ENCODE measurements around the gene ARVCF. TPM values are rescaled to one million over a fixed set of nuclear protein-coding genes. Genes with fewer than 3 reads are reported as not detected.
A peak's percentile ranks its signal among the peaks of the same experiment; 100 is the strongest.

Gene ARVCF
- total and polyA plus RNA-seq, 2 experiments from 2014 or later: 15.6 to 122 TPM

DNA sequence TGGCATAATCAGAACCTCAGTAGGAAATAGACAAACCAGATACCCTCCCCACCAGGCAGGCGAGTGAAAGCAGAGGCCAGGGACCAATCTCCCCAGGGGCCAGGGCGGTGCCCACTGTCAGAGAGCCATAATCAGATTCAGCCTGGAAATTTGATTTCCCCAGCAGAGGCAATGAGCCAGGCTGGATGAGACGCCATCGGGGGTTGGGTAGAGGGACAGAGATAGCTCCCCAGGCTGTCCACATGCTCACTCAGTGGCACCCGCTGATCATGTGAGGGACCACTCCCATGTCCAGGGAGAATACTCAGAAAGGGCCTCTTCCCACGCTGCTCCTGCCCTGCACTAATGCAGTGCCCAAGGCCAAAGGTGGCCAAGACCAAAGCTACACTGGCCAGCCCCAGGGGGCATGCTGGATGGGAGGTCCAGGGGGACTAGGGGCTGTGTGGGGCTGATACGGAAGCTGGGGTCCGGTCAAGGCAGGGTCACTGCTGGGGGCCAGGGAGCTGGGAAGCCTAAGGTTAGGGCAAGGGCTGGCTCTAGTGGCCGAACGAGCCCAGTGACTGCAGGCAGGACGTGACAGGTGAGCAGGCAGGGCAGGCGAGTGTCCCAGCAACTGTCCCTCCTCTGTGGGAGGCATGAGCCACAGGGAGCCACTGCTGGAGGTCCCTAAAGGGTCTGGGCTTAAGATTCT lies 19.8 kb downstream of the ARVCF start:
- no peak for ATAC-seq
- H3K4me3 ChIP-seq: no peak overlapping the region
- Mint-ChIP-seq H3K9me3 (no peaks in the 10 kb centered on the region), H3K4me1 (peaks cover 28% of the 10 kb centered on the region), H3K36me3 (ENCODE audit: low read depth) (no peaks in the 10 kb centered on the region), H3K4me3 (no peak overlapping the region), H3K27ac (0 out of 2 replicates have a peak overlapping the region, but pooled peaks have one; percentile 70), H3K27me3 (ENCODE audit: insufficient read depth, low read depth, poor library complexity) (peaks cover 9% of the 10 kb centered on the region)
- H3K4me2 ChIP-seq: no peak overlapping the region
- H3K27me3 ChIP-seq (ENCODE audit: insufficient read depth): no peaks in the 10 kb centered on the region
- H3K9me2 ChIP-seq (ENCODE audit: insufficient read depth): no peaks in the 10 kb centered on the region
- no peaks in the 10 kb centered on the region for H4K20me1 ChIP-seq (replicated peaks; ENCODE audit: insufficient read depth)
- no peaks in the 10 kb centered on the region for H3K79me2 ChIP-seq (replicated peaks; ENCODE audit: insufficient read depth)
- no peak for DNase-seq (ENCODE audit: low spot score)
- no peaks in the 10 kb centered on the region for H3K36me3 ChIP-seq (ENCODE audit: insufficient read depth)
- H3K27ac ChIP-seq (ENCODE audit: low read depth): no peak overlapping the region
- no peaks in the 10 kb centered on the region for H3F3A ChIP-seq (replicated peaks; ENCODE audit: low read depth)
- peaks cover 17% of the 10 kb centered on the region for H3K4me1 ChIP-seq (ENCODE audit: insufficient read depth)
- H2AFZ ChIP-seq: no peak overlapping the region
- no peak for TF ChIP-seq CREB1 (CRISPR knock-in tag; IDR thresholded peaks at IDR 0.05; ENCODE audit: low read depth)
- TF ChIP-seq, protein P1, sequence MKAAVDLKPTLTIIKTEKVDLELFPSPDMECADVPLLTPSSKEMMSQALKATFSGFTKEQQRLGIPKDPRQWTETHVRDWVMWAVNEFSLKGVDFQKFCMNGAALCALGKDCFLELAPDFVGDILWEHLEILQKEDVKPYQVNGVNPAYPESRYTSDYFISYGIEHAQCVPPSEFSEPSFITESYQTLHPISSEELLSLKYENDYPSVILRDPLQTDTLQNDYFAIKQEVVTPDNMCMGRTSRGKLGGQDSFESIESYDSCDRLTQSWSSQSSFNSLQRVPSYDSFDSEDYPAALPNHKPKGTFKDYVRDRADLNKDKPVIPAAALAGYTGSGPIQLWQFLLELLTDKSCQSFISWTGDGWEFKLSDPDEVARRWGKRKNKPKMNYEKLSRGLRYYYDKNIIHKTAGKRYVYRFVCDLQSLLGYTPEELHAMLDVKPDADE (IDR thresholded peaks at IDR 0.05): no peak
- no peak for TF ChIP-seq STAT1 (IDR thresholded peaks at IDR 0.05; ENCODE audit: unreplicated experiment)
- TF ChIP-seq POLR2AphosphoS5 (IDR thresholded peaks at IDR 0.05; ENCODE audit: low read depth): no peak
- no peak for TF ChIP-seq EZH2phosphoT487 (IDR thresholded peaks at IDR 0.05; ENCODE audit: unreplicated experiment)
- no peak for TF ChIP-seq ZNF331 (CRISPR knock-in tag; IDR thresholded peaks at IDR 0.05; ENCODE audit: low read depth)
- no peak for TF ChIP-seq NANOG (IDR thresholded peaks at IDR 0.05; ENCODE audit: borderline replicate concordance)
- TF ChIP-seq JUNB (IDR thresholded peaks at IDR 0.05; ENCODE audit: unreplicated experiment): no peak
- no peak for TF ChIP-seq ZNF114 (CRISPR knock-in tag; IDR thresholded peaks at IDR 0.05)
- TF ChIP-seq, protein P2, sequence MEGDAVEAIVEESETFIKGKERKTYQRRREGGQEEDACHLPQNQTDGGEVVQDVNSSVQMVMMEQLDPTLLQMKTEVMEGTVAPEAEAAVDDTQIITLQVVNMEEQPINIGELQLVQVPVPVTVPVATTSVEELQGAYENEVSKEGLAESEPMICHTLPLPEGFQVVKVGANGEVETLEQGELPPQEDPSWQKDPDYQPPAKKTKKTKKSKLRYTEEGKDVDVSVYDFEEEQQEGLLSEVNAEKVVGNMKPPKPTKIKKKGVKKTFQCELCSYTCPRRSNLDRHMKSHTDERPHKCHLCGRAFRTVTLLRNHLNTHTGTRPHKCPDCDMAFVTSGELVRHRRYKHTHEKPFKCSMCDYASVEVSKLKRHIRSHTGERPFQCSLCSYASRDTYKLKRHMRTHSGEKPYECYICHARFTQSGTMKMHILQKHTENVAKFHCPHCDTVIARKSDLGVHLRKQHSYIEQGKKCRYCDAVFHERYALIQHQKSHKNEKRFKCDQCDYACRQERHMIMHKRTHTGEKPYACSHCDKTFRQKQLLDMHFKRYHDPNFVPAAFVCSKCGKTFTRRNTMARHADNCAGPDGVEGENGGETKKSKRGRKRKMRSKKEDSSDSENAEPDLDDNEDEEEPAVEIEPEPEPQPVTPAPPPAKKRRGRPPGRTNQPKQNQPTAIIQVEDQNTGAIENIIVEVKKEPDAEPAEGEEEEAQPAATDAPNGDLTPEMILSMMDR (conservative IDR thresholded peaks at IDR 0.05; ENCODE audit: low read depth in 2 of 2): no peak
- TF ChIP-seq, protein P3, sequence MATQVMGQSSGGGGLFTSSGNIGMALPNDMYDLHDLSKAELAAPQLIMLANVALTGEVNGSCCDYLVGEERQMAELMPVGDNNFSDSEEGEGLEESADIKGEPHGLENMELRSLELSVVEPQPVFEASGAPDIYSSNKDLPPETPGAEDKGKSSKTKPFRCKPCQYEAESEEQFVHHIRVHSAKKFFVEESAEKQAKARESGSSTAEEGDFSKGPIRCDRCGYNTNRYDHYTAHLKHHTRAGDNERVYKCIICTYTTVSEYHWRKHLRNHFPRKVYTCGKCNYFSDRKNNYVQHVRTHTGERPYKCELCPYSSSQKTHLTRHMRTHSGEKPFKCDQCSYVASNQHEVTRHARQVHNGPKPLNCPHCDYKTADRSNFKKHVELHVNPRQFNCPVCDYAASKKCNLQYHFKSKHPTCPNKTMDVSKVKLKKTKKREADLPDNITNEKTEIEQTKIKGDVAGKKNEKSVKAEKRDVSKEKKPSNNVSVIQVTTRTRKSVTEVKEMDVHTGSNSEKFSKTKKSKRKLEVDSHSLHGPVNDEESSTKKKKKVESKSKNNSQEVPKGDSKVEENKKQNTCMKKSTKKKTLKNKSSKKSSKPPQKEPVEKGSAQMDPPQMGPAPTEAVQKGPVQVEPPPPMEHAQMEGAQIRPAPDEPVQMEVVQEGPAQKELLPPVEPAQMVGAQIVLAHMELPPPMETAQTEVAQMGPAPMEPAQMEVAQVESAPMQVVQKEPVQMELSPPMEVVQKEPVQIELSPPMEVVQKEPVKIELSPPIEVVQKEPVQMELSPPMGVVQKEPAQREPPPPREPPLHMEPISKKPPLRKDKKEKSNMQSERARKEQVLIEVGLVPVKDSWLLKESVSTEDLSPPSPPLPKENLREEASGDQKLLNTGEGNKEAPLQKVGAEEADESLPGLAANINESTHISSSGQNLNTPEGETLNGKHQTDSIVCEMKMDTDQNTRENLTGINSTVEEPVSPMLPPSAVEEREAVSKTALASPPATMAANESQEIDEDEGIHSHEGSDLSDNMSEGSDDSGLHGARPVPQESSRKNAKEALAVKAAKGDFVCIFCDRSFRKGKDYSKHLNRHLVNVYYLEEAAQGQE (IDR thresholded peaks at IDR 0.05; ENCODE audit: unreplicated experiment): no peak
- TF ChIP-seq EZH2 (IDR thresholded peaks at IDR 0.05; ENCODE audit: low read depth, unreplicated experiment): no peak
- TF ChIP-seq, protein P4, sequence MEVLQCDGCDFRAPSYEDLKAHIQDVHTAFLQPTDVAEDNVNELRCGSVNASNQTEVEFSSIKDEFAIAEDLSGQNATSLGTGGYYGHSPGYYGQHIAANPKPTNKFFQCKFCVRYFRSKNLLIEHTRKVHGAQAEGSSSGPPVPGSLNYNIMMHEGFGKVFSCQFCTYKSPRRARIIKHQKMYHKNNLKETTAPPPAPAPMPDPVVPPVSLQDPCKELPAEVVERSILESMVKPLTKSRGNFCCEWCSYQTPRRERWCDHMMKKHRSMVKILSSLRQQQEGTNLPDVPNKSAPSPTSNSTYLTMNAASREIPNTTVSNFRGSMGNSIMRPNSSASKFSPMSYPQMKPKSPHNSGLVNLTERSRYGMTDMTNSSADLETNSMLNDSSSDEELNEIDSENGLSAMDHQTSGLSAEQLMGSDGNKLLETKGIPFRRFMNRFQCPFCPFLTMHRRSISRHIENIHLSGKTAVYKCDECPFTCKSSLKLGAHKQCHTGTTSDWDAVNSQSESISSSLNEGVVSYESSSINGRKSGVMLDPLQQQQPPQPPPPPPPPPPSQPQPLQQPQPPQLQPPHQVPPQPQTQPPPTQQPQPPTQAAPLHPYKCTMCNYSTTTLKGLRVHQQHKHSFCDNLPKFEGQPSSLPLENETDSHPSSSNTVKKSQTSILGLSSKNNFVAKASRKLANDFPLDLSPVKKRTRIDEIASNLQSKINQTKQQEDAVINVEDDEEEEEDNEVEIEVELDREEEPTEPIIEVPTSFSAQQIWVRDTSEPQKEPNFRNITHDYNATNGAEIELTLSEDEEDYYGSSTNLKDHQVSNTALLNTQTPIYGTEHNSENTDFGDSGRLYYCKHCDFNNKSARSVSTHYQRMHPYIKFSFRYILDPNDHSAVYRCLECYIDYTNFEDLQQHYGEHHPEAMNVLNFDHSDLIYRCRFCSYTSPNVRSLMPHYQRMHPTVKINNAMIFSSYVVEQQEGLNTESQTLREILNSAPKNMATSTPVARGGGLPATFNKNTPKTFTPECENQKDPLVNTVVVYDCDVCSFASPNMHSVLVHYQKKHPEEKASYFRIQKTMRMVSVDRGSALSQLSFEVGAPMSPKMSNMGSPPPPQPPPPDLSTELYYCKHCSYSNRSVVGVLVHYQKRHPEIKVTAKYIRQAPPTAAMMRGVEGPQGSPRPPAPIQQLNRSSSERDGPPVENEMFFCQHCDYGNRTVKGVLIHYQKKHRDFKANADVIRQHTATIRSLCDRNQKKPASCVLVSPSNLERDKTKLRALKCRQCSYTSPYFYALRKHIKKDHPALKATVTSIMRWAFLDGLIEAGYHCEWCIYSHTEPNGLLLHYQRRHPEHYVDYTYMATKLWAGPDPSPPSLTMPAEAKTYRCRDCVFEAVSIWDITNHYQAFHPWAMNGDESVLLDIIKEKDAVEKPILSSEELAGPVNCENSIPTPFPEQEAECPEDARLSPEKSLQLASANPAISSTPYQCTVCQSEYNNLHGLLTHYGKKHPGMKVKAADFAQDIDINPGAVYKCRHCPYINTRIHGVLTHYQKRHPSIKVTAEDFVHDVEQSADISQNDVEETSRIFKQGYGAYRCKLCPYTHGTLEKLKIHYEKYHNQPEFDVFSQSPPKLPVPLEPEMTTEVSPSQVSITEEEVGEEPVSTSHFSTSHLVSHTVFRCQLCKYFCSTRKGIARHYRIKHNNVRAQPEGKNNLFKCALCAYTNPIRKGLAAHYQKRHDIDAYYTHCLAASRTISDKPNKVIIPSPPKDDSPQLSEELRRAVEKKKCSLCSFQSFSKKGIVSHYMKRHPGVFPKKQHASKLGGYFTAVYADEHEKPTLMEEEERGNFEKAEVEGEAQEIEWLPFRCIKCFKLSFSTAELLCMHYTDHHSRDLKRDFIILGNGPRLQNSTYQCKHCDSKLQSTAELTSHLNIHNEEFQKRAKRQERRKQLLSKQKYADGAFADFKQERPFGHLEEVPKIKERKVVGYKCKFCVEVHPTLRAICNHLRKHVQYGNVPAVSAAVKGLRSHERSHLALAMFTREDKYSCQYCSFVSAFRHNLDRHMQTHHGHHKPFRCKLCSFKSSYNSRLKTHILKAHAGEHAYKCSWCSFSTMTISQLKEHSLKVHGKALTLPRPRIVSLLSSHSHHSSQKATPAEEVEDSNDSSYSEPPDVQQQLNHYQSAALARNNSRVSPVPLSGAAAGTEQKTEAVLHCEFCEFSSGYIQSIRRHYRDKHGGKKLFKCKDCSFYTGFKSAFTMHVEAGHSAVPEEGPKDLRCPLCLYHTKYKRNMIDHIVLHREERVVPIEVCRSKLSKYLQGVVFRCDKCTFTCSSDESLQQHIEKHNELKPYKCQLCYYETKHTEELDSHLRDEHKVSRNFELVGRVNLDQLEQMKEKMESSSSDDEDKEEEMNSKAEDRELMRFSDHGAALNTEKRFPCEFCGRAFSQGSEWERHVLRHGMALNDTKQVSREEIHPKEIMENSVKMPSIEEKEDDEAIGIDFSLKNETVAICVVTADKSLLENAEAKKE (CRISPR knock-in tag; IDR thresholded peaks at IDR 0.05): no peak
